CD4-positive, alpha-beta T cell (primary cell): Measurements from ENCODE around the gene CD36. TPM values are rescaled to one million over a fixed set of nuclear protein-coding genes. Genes with fewer than 3 reads are reported as not detected.

Experiments used
- ATAC-seq: fragments of 200-7000 bp; cut with Tn5 transposase; one replicate; pipeline ENCODE4 v1.10.0; 2022; ENCODE audit warnings: mild to moderate bottlenecking; ENCODE audit not compliant: poor library complexity
- CTCF ChIA-PET: fragments of 350-600 bp; sonication (Branson Sonifier 250); formaldehyde crosslinking; loops from one replicate; lab custom pipeline; 2021; ENCODE audit warnings: antibody characterized with exemption, inconsistent platforms; lab: Charles Lee
- POLR2A ChIA-PET: fragments of 350-600 bp; sonication (Branson Sonifier 250); formaldehyde crosslinking; loops from one replicate; lab custom pipeline; 2021; ENCODE audit warnings: antibody characterized with exemption, inconsistent platforms; lab: Charles Lee
- DNase-seq, 14 experiments: peaks; one replicate each; pipeline ENCODE4 v3.0.0-alpha.2; 2013 to 2020; ENCODE audit warnings: mixed read lengths in 2 of 14
- H3K27ac ChIP-seq, 2 donors: one replicate each; pipeline versions ENCODE4 v1.5.1 to v1.7.0; 2013; ENCODE audit warnings: low read length in 2 of 2, low read depth in 1 of 2, mild to moderate bottlenecking in 1 of 2
- H3K27me3 ChIP-seq, 2 experiments: 1 replicate in 1 of 2; 2 replicates in 1 of 2; pipeline versions ENCODE4 v1.6.1 to v1.7.0; 2013; ENCODE audit warnings: low read length in 2 of 2, control low read depth in 1 of 2, mild to moderate bottlenecking in 1 of 2, moderate library complexity in 1 of 2; ENCODE audit not compliant: insufficient read depth in 2 of 2, control insufficient read depth in 1 of 2
- H3K36me3 ChIP-seq: one replicate; pipeline ENCODE4 v1.6.1; 2013; ENCODE audit warnings: low read length, control low read depth; ENCODE audit not compliant: insufficient read depth
- H3K4me1 ChIP-seq: one replicate; pipeline ENCODE4 v1.6.1; 2013; ENCODE audit warnings: low read length, control low read depth; ENCODE audit not compliant: insufficient read depth
- H3K4me3 ChIP-seq: one replicate; pipeline ENCODE4 v1.5.1; 2013; ENCODE audit warnings: mild to moderate bottlenecking, low read length, moderate library complexity
- H3K9me3 ChIP-seq, 2 experiments: 1 replicate in 1 of 2; 2 replicates in 1 of 2; pipeline versions ENCODE4 v1.6.1 to v1.7.0; 2013; ENCODE audit warnings: low read length in 2 of 2, mild to moderate bottlenecking in 2 of 2, control low read depth in 1 of 2, moderate library complexity in 1 of 2; ENCODE audit not compliant: control insufficient read depth in 1 of 2, insufficient read depth in 1 of 2
- H3K27ac Mint-ChIP-seq: one replicate; pipeline ENCODE4 v1.8.0; 2020; ENCODE audit warnings: mixed read lengths
- H3K27me3 Mint-ChIP-seq: one replicate; pipeline ENCODE4 v1.8.0; 2021; ENCODE audit warnings: mixed read lengths
- H3K36me3 Mint-ChIP-seq: one replicate; pipeline ENCODE4 v1.8.0; 2021; ENCODE audit warnings: low read depth, mixed read lengths
- H3K4me1 Mint-ChIP-seq: one replicate; pipeline ENCODE4 v1.8.0; 2021; ENCODE audit warnings: low read depth, mixed read lengths
- H3K4me3 Mint-ChIP-seq: one replicate; pipeline ENCODE4 v1.8.0; 2020; ENCODE audit warnings: mild to moderate bottlenecking, mixed read lengths
- H3K9me3 Mint-ChIP-seq: one replicate; pipeline ENCODE4 v1.8.0; 2020; ENCODE audit warnings: mixed read lengths
- intact Hi-C, 2 experiments: fragments of 100-400 bp; cut with DNase I in 1 of 2; cut with micrococcal nuclease in 1 of 2; formaldehyde crosslinking; loops; one replicate each; pipeline versions ENCODE4 v1.15.1 to v1.9.0; 2023 to 2025; cut with DNase I, micrococcal nuclease
- total RNA-seq, 174 experiments: library from RNA in 2 of 174; stranded (reverse) in 2 of 174; gene quantifications; one replicate each; pipeline ENCODE4 v1.2.3 and lab custom pipeline; 2021 to 2026
- TF ChIP-seq, protein P1 (sequence below): fragments of 200-600 bp; IDR thresholded peaks from one replicate; pipeline ENCODE4 v1.8.0; 2022; ENCODE audit warnings: antibody characterized with exemption, mild to moderate bottlenecking

The CD36 gene
- total RNA-seq, 2 experiments from 2014 or later: 1.4 to 1.7 TPM

DNA sequence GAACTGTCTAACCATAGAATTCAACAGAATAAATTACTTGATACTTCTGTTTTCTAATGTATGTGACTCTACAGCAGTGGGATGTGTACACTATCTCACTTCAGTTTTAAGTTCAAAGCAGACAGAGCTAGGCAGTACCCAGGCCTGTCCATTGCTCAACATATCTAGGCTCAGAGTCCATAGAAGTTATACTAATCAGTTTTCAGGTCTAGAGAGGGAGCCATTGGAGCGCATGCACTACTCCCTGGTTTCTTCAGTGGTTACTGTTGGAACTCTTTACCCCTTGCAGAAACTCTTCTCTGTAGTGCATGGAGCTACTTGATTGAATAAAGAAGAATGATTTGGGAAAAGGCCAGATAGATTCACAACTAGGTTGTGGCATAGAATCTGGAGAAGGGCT, 4.4 kb downstream of the CD36 start:
- Histone ChIP-seq H3K9me3 (no peaks in the 10 kb centered on the region), H3K27ac (no peak overlapping the region), H3K27me3 (no peaks in the 10 kb centered on the region), H3K4me1 (no peaks in the 10 kb centered on the region), H3K36me3 (no peaks in the 10 kb centered on the region), H3K4me3 (no peak overlapping the region)
- ChIA-PET POLR2A (no interaction called here), CTCF (no interaction called here)
- no peaks in the 10 kb centered on the region for H3K4me1 Mint-ChIP-seq
- intact Hi-C loops: no loop called here
- no peaks in the 10 kb centered on the region for H3K27me3 Mint-ChIP-seq
- no peak for ATAC-seq
- H3K4me3 Mint-ChIP-seq: no peak overlapping the region
- DNase-seq: no peak
- no peaks in the 10 kb centered on the region for H3K36me3 Mint-ChIP-seq
- no peak overlapping the region for H3K27ac Mint-ChIP-seq
- no peaks in the 10 kb centered on the region for H3K9me3 Mint-ChIP-seq
- TF ChIP-seq, protein P1, sequence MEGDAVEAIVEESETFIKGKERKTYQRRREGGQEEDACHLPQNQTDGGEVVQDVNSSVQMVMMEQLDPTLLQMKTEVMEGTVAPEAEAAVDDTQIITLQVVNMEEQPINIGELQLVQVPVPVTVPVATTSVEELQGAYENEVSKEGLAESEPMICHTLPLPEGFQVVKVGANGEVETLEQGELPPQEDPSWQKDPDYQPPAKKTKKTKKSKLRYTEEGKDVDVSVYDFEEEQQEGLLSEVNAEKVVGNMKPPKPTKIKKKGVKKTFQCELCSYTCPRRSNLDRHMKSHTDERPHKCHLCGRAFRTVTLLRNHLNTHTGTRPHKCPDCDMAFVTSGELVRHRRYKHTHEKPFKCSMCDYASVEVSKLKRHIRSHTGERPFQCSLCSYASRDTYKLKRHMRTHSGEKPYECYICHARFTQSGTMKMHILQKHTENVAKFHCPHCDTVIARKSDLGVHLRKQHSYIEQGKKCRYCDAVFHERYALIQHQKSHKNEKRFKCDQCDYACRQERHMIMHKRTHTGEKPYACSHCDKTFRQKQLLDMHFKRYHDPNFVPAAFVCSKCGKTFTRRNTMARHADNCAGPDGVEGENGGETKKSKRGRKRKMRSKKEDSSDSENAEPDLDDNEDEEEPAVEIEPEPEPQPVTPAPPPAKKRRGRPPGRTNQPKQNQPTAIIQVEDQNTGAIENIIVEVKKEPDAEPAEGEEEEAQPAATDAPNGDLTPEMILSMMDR: no peak

DNA sequence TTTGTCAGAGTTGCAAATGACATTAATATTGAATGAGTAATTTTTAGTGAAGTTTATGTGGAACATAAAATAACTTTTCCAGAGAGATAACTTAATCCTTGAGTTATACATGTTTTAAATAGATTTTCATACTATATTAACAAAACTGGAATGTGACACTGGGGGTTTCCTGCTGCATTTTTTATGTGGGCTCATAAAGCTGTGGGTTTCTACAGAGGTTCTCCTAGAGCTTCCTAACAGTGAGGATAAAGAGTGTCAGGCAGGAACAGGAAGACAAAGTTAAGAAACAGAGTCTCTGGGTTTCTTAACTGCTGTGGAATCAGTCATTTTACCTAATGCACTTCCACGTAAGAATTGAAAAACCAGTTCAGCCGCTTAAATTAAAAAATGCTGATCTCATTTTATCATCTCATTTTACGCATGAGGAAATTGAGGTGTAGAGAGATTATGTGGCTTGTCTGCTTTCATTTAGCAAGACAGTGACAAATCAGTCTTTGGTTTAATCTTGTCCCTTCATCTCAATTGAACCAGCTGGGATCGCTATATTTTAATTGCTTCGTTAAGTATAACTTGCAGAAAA, 5.0 kb downstream of the CD36 start:
- Histone ChIP-seq H3K36me3 (no peaks in the 10 kb centered on the region), H3K4me1 (no peaks in the 10 kb centered on the region), H3K27ac (no peak overlapping the region), H3K27me3 (no peaks in the 10 kb centered on the region), H3K4me3 (no peak overlapping the region), H3K9me3 (no peaks in the 10 kb centered on the region)
- intact Hi-C loops: no loop called here
- no peak for ATAC-seq
- POLR2A ChIA-PET: no interaction called here
- Mint-ChIP-seq H3K4me3 (no peak overlapping the region), H3K27me3 (no peaks in the 10 kb centered on the region), H3K36me3 (no peaks in the 10 kb centered on the region), H3K27ac (no peak overlapping the region), H3K4me1 (no peaks in the 10 kb centered on the region), H3K9me3 (no peaks in the 10 kb centered on the region)
- no peak for DNase-seq
- CTCF ChIA-PET: no interaction called here
- TF ChIP-seq, protein P1: no peak

DNA sequence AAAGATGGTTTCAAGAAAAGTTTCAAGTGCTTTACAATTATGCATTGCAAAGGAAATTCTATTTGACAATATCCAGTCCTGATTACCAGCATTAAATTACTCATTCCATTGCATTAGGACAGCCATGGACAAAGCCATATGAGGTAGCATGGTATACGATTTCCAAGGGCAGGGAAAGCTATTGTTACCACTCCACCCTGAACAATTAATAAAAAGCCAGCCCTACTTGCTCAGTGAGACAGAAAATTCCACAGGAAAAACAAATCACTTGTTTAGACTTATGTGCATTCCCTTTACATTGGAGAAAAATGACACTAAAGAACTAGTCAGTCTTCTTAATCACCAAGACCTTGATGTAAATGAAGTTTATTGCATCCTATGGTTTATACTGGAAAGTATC, 5.6 kb downstream of the CD36 start:
- Histone ChIP-seq H3K27ac (no peak overlapping the region), H3K36me3 (no peaks in the 10 kb centered on the region), H3K27me3 (no peaks in the 10 kb centered on the region), H3K4me1 (no peaks in the 10 kb centered on the region), H3K9me3 (no peaks in the 10 kb centered on the region), H3K4me3 (no peak overlapping the region)
- TF ChIP-seq, protein P1: no peak
- Mint-ChIP-seq H3K27me3 (no peaks in the 10 kb centered on the region), H3K9me3 (no peaks in the 10 kb centered on the region), H3K4me3 (no peak overlapping the region), H3K27ac (no peak overlapping the region), H3K36me3 (no peaks in the 10 kb centered on the region), H3K4me1 (no peaks in the 10 kb centered on the region)
- DNase-seq (no peak), ATAC-seq (no peak)
- intact Hi-C loops: no loop called here
- POLR2A ChIA-PET: no interaction called here
- CTCF ChIA-PET: no interaction called here
